Measurements from ENCODE around the gene IMPG1.

GRCh38 chr6:76003686-76004085 is 68.8 kb downstream of the IMPG1 start:
- TF ChIP-seq CTCF (IDR thresholded peaks at IDR 0.05) = no peak
- TF ChIP-seq EZH2 (IDR thresholded peaks at IDR 0.05) = no peak
- TF ChIP-seq EZH2phosphoT487 (IDR thresholded peaks at IDR 0.05) = no peak
